Right hindlimb (tissue), 1 donor: ENCODE data around the gene ASIC4.
A peak's percentile ranks its signal among the peaks of the same experiment; 100 is the strongest.

Experiments
- DNase-seq: peaks from one replicate; pipeline ENCODE4 v3.0.0-alpha.2; 2018

Gene ASIC4

DNA sequence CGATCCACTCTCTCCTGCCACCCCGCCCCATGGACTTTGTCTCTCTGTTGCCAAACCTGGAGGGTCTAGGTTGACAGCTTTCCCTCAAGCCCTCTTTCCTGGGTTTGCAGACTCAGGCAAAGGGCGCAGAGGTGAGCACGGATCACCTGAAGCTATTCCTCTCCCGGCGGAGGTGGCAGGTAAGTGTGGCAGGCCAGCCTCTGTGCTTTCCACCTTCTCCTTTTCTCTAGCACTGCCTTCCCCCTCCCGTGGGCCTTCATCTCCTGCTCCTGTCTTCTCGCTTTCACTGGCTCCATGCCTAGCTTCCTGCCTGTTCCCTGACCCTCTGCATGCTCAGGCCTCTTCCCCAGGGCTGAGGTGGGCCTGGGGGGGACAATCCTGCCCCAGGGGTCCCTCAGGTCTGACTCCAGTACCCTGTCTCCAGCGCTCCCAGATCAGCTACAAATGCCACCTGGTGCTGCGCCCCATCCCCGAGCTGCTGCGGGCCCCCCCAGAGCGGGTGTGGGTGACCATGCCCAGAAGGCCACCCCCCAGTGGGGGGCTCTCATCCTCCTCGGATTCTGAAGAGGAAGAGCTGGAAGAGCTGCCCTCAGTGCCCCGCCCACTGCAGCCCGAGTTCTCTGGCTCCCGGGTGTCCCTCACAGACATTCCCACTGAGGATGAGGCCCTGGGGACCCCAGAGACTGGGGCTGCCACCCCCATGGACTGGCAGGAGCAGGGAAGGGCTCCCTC is 31.4 kb upstream of the ASIC4 start:
- no peak for DNase-seq

- DNase-seq, result no peak
Observed at GRCh38 chr2:219483451-219484342, 30.6 kb upstream of the ASIC4 start.

DNA sequence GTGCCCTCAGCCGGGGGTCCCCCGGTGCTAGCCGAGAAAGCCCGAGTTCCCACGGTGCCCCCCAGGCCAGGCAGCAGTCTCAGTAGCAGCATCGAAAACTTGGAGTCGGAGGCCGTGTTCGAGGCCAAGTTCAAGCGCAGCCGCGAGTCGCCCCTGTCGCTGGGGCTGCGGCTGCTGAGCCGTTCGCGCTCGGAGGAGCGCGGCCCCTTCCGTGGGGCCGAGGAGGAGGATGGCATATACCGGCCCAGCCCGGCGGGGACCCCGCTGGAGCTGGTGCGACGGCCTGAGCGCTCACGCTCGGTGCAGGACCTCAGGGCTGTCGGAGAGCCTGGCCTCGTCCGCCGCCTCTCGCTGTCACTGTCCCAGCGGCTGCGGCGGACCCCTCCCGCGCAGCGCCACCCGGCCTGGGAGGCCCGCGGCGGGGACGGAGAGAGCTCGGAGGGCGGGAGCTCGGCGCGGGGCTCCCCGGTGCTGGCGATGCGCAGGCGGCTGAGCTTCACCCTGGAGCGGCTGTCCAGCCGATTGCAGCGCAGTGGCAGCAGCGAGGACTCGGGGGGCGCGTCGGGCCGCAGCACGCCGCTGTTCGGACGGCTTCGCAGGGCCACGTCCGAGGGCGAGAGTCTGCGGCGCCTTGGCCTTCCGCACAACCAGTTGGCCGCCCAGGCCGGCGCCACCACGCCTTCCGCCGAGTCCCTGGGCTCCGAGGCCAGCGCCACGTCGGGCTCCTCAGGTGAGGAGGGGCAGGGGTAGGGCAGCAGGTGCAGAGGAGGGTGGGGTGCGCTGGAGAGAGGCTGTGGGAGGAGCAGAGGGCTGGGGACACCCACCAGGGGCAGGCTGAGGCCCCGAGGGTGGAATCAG is 29.7 kb upstream of the ASIC4 start:
- no peak for DNase-seq

- DNase-seq, result no peak
Observed at GRCh38 chr2:219485201-219485580, 29.1 kb upstream of the ASIC4 start.

GRCh38 chr2:219486380-219486959 is 27.8 kb upstream of the ASIC4 start:
- DNase-seq, result no peak

DNA sequence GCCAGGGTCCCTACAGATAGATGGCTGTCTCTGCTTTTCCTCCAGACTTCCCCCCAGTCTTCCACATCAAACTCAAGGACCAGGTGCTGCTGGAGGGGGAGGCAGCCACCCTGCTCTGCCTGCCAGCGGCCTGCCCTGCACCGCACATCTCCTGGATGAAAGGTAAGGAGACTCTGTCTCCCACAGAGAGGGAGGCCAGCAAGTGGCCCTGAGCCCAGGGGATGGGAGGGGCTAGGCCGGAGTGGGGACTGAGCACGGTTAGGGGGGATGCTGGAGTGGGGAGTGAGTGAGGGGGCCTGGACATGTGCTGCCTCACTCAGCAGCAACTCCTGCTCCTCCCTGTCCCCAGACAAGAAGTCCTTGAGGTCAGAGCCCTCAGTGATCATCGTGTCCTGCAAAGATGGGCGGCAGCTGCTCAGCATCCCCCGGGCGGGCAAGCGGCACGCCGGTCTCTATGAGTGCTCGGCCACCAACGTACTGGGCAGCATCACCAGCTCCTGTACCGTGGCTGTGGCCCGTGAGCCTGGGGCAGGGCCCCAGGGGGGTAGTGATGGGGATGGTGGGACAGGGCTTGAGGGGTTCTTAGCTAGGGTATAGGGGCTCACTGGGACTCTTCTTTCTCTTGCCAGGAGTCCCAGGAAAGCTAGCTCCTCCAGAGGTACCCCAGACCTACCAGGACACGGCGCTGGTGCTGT is 26.0 kb upstream of the ASIC4 start:
- DNase-seq, result no peak

DNA sequence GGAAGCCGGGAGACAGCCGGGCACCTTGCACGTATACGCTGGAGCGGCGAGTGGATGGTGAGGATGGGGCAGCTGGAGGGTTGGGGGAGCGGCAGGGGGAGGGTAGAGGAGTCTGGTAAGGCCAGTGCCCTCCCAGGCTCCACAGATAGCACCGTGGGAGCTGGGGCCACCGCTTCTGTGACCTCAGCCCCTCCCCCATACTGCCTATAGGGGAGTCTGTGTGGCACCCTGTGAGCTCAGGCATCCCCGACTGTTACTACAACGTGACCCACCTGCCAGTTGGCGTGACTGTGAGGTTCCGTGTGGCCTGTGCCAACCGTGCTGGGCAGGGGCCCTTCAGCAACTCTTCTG is 25.5 kb upstream of the ASIC4 start:
- DNase-seq, result no peak

DNA sequence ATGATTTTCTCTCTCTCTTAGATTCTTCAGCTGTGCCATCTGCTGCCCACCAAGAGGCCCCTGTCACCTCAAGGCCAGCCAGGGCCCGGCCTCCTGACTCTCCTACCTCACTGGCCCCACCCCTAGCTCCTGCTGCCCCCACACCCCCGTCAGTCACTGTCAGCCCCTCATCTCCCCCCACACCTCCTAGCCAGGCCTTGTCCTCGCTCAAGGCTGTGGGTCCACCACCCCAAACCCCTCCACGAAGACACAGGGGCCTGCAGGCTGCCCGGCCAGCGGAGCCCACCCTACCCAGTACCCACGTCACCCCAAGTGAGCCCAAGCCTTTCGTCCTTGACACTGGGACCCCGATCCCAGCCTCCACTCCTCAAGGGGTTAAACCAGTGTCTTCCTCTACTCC is 25.0 kb upstream of the ASIC4 start:
- no peak for DNase-seq

DNA sequence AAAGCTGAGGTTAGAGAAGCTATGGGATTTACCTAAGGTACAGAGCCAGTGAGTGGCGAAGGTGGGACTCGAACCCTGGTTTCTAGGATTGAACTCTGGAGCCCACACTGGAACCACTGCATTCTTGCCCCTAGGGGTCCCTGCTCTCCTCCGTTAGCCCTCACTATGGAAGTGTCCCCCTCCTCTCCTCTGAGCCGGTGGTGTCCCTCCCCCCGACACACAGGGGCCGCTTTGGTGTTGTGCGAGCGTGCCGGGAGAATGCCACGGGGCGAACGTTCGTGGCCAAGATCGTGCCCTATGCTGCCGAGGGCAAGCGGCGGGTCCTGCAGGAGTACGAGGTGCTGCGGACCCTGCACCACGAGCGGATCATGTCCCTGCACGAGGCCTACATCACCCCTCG is 24.1 kb upstream of the ASIC4 start:
- DNase-seq, result no peak

- DNase-seq, result no peak
Observed at GRCh38 chr2:219490600-219491130, 23.6 kb upstream of the ASIC4 start.

GRCh38 chr2:219491278-219491963 is 22.9 kb upstream of the ASIC4 start:
- DNase-seq, result no peak

DNA sequence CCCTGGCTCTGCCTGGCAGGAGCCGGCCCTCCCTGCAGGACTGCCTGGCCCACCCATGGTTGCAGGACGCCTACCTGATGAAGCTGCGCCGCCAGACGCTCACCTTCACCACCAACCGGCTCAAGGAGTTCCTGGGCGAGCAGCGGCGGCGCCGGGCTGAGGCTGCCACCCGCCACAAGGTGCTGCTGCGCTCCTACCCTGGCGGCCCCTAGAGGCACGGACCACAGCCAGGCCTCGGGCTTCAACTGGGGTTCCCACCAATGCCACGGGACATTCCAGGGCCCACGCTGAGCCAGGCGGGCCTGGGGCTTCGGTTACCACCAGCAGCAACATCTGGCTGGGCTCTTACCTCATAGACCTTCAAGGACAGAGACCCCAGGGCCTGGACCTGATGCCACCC is 21.7 kb upstream of the ASIC4 start:
- no peak for DNase-seq

GRCh38 chr2:219493086-219493485 is 21.2 kb upstream of the ASIC4 start:
- DNase-seq, result no peak

- no peak for DNase-seq
Observed at GRCh38 chr2:219494952-219495530, 19.2 kb upstream of the ASIC4 start.

GRCh38 chr2:219495531-219496122 is 18.7 kb upstream of the ASIC4 start:
- DNase-seq, result peak; percentile 71

DNA sequence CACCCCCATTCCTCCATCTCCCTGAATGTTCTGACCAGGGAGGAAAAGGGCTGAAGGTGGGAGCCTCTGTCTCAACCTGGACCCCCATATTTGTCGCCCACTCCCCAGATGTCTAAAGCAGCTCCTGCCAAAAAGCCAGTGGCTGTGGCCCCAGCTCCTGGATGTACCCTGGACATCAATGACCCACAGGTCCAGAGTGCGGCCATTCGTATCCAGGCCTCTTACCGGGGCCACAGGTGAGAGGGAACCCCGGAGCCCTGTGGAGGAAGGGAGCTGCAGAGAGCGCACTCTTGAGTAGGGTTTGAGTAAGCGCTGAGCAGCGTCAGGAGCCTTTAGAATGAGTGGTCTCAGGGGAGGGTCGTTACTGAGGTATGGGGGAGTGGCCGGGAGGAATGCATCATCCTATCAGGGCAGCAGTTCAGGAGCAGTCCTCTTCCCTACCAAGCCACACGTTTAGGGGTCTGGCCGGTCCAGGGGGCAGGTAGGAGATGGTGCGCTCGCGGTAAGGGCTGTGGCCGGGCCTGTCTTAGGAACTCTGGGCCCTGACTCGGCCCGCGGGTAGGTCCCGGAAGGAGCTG is 17.9 kb upstream of the ASIC4 start:
- DNase-seq, result no peak

- no peak for DNase-seq
Observed at GRCh38 chr2:219496825-219497494, 17.3 kb upstream of the ASIC4 start.

DNA sequence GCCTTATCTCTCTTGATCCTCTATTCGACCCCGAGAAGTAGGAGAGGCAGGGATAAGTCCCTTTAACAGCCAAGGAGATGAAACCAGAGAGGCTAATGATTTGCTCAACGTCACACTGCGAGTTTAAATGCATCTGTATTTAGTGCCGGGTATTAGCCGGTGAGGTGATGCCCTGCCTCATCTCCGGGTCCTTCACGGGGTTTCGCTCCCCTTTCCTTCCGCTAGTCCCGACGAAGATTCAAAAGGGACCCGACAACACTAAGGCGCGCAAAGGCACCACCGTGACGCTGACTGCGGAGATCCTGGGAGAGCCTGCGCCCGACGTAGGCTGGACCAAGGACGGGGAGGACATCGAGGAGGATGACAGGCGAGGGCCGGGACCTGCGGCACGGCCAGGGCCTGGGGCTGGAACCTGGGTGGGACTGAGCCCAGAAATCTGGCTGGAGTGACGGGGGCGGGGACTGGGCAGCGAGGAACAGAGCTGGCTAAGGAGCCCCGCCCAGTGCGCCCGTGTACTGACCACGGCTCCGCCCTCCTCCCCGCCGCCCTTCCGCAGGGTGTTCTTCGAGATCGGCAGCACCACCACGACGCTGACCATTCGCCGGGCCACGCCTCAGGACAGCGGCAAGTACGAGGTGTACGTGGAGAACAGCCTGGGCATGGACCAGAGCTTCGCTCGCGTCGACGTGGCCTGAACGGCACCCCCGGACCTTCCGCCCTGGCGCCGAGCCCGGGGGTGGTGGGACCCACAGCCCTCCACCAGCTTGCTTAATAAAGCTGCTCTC is 16.6 kb upstream of the ASIC4 start:
- peak; percentile 87 for DNase-seq
